GM18505 (cell line): ENCODE results near the gene ELFN2.
"Not testable (repeated sequence)": the region's sequence is repeated elsewhere in the genome, so short reads cannot be mapped to it uniquely, and the experiment has no call there.

Experiments used
- ATAC-seq: cut with Tn5 transposase; IDR thresholded peaks from one replicate; pipeline ENCODE4 v1.9.1; 2021; ENCODE audit not compliant: unreplicated experiment
- POLR2A ChIP-seq: IDR thresholded peaks from 4 replicates; pipeline ENCODE4 v1.6.1; 2011; ENCODE audit warnings: borderline replicate concordance; ENCODE audit not compliant: insufficient read depth, insufficient read length; ENCODE audit errors: extremely low read depth

ELFN2 gene, protein sequence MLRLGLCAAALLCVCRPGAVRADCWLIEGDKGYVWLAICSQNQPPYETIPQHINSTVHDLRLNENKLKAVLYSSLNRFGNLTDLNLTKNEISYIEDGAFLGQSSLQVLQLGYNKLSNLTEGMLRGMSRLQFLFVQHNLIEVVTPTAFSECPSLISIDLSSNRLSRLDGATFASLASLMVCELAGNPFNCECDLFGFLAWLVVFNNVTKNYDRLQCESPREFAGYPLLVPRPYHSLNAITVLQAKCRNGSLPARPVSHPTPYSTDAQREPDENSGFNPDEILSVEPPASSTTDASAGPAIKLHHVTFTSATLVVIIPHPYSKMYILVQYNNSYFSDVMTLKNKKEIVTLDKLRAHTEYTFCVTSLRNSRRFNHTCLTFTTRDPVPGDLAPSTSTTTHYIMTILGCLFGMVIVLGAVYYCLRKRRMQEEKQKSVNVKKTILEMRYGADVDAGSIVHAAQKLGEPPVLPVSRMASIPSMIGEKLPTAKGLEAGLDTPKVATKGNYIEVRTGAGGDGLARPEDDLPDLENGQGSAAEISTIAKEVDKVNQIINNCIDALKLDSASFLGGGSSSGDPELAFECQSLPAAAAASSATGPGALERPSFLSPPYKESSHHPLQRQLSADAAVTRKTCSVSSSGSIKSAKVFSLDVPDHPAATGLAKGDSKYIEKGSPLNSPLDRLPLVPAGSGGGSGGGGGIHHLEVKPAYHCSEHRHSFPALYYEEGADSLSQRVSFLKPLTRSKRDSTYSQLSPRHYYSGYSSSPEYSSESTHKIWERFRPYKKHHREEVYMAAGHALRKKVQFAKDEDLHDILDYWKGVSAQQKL

DNA sequence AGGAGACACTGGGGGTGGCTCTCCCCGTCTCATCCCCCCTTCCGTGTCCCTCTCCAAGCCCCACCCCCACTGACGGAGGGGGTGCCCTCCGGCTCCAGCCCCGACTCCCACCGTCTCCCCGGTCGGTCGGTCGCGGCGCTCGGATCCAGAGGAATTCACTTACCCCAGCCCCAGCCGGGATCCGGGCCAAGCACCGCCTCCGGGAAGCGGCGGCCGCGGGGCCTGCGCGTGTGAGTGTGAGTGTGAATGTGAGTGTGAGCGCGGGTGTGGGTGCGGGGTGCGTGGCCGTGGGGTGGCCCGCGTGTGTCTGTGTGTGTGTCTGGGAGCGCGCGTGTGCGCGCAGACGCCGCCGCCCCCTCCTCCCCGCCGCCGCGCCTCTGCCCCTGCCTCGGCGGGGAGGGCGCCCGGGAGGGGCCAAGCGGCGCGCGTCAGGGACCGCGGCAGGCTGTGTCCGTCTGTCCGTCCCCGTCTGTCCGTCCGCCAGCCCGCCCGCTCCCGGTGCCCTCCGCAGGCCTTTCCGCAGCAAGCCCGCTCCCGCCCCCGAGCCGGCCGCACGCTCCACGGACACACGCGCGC lies at the start of gene ELFN2:
TSS of gene ELFN2 (minus strand) at position 345 of the 576 bp plus-strand sequence. CDS start 51,945 bp downstream, outside the sequence.
- ATAC-seq: no peak
- TF ChIP-seq POLR2A: no peak

DNA sequence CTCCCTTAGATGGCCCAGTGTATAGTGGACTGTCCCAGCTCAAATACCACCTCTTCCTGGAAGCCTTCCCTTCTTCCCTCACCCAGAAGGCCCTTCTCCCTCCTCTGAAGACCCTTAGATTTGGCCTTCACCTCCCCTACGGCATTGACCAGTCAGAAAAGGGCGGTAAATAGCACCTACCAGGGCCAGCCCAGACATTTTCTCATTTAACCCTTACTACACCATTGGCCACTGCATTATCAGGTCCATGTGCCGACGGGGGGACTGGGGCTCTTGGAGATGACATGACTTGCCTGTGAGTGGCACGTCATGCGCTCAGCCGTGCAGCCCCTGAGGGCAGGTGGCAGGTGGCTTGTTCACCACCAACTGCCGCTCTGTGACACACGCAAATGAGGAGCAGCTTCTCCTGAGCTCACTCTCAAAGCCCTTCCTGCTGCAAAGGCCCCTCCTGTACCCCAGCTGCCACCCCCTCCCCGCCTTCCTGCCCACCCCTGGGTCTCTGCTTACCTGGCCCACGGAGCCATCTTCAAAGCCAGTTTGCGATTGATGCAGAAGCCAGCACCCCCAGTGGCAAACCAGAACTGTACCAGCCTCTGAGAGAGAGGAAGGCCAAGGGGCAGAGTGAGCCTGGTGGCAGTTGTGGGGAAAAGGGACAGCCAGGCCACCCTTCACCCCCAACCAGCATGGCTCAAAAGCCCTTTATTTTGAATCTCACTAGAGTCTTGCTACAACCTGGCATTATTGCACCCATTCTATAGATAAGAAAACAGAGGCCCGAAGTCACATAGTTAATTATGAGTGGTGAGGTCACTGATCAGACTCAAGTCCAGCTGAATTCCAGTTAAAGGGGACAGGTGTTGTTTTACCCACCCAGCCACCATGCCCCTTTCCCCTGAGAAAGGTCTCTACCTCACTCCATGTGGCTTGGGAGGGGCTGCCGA lies 49.4 kb upstream of the ELFN2 start:
- TF ChIP-seq POLR2A: no peak
- ATAC-seq: no peak

DNA sequence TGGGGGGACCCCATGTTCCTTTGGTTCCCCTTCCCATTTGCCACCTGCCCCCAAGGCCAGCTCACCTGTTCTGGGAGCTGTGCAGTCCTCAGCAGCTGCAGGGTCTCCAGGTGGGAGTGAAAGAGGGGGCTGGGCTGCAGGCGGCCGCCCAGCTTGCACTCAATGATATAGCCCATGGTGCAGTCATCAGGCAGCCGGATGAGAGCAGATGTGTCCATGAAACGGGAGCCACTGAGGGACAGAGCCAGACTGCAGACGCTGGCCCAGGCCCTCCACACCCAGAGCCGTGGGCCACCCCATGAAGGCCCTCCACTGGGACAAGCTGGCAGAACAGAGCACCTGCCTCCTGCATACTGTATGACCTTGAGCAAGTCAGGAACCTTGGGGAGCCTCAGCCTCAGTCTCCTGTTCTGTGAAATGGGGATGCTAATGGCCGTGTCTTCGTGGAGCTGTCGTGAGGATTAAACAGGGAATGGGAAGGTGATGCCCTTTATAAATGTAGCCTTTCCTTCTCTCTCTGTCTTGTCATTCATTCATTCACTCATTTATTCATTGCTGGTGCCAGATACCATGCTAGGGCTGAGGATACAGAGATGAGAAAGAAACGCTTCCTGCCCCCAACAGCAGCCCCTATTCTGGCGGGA lies 47.3 kb upstream of the ELFN2 start:
- ATAC-seq: no peak
- TF ChIP-seq POLR2A: no peak

DNA sequence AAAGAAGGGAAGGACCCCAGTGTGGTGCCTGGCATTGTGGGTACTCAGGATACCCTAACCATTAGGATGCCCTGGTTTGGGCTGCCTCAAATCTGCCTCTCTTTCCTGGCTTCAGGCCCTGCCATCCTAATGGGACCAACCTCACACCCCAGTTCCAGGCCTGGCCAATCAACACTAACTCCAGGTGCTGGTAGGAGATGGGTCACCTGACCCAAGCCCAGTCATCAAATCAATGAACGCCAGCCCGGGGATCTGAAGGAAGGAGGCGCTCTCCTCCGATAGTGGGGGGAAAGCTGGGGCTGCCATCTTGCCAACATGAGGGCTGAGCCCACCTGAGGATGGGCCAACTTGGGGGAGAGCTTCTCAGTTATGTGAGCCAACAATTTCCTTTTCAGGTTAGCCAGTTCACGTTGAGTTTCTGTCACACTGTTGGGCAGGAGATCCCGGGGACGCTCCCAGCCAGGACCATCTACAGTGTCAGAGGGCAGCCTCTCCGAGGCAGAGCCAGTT lies 46.2 kb upstream of the ELFN2 start:
- ATAC-seq: no peak
- TF ChIP-seq POLR2A: no peak

DNA sequence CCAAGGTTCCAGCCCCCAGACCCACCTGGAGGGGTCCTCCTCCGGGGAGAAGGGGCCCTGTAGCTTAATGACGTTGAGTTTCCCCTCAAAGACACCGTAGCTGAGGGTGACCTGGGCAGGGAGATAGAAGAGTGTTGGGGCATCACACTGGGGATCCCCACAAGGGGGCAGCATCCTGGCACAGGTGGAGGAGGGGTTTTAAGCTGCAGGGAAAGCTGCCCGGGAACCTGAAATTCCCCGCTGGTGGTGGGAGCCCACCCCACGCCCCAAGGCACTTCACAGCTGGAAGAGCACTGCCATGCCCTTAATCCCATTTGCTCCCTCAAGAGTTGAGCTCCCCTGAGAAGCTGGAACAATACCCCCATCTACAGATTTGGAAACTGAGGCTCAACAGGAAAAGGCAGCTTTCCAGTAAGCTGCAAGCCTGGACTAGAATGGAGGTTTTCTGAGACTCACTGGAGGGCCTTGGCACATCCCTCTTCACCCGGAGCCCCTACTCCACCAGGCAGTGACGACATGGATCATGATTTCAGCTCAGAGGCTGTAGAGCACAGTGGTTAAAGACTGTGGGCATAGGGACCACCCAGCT lies 45.2 kb upstream of the ELFN2 start:
- no peak for ATAC-seq
- no peak for TF ChIP-seq POLR2A

DNA sequence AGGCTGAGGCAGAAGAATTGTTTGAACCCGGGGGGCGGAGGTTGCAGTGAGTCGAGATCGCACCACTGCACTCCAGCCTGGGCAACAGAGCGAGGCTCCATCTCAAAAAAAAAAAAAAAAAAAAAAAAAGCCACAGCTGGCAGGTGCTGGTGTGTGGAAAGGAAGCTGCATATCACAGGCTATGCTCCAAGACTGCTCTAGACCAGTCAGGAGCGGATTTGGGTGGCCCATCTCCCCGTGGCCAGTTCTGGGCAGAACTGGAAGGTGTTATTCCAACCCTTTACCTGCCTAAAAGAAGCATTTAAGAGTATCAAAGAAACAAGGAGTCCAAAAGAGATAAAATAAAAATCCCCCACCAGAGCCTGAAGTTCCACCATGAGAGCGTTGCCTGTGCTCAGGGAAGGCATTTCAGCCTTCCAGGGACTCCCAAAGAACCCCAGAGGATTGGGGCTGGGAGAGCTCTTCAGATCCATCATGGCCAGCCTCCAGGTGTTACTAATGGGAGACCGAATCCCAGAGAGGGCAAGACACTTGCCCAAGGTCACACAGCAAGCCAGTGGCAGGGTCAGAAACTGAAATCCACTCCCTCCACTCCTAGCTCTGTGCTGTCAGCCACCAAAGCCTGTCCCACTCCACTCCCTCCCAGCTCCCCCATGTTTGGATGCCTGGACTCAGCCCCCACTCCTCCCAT lies 44.6 kb upstream of the ELFN2 start:
- ATAC-seq: no peak
- TF ChIP-seq POLR2A: no peak

DNA sequence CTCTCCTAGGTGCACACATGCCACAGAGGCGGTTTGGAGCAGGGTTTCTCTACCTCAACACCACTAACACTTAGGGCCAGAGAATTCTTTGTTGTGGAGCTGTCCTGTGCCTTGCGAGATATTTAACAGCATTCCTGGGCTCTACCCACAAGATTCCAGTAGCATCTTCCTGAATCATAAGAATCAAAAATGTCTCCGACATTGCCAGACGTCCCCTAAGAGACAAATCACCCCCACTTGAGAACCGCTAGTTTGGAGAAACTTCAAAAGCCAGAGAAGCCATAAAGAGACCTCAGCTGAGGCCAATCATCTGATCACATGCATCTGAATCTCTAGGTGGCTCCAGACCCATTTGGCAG lies 42.8 kb upstream of the ELFN2 start:
- no peak for ATAC-seq
- no peak for TF ChIP-seq POLR2A

DNA sequence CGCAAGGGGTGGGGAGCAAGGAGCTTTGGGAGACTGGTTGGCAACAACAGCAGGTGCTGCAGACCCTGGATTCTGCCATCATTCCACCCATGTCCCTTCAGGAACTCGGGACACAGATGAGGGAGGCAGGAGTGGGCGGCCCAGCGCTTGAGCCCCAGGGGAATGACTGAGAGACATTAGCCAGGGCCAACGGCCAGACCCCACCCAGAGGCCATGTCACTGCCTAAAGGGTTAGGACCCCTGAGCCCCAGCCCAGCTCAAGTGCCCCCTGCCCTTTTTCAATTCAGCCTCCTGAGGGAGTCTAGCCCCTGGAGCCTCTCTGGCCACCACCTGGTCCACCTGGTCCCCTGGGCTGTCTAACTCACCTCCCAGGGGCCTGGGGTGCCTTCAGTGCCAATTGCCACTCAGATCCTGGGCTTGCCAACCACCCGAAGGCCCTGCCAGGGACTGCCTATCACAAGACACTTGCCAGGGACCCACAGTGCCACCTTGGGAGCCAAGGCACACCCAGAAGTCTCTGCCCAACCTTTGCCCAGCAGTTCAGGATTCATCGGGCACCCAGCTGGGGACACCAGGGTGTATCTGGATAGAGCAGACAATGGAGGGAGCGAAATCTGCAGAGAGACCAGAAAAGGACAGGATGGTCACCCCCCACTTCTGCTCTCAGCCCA lies 42.3 kb upstream of the ELFN2 start:
- ATAC-seq: no peak
- no peak for TF ChIP-seq POLR2A

DNA sequence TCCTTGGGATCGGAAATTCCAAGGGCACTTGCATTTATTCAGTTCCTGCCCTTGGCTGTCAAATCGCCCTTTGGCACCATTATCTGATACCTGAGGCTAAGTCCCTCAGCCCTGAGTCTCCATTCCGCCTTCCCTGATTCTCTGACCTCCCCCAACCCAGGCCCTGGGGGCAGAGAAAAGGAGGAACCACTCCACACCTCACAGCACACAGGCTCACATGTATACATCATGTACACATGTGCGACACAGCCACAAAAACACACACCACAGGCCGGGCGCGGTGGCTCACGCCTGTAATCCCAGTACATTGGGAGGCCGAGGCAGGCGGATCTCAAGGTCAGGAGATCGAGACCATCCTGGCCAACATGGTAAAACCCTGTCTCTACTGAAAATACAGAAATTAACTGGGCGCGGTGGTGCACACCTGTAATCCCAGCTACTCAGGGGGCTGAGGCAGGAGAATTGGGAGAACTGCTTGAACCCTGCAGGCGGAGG lies 41.0 kb upstream of the ELFN2 start:
- not testable (repeated sequence) for ATAC-seq

DNA sequence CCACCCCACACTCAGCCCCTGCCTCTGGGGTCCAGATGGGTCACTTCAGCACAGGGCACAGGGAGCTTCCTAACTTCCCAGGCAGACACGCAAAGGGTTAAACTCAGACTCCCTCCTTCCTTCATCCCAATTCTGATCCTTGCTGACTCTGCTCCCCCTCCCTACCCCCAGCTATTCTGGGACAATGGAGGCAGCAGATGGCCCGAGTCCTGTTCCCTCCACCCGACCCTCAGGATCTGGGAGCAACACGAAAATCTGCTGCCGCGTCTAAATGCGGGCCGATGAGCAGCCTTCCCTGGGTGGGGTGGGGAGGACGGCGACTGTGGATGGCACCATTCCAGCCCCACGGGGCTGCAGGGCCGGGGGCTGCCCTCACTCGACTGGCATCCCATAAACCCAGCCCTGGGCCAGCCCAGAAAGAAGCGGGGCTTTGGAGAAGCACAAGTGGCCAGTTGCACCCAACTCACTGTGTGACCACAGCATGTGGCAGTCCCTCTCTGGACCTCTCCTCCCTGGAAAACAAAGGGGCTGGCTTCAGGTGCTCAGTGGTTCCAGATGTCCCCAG lies 40.2 kb upstream of the ELFN2 start:
- no peak for TF ChIP-seq POLR2A
- no peak for ATAC-seq
